ENCODE results near the gene SND1. TPM values are rescaled to one million over a fixed set of nuclear protein-coding genes. Genes with fewer than 3 reads are reported as not detected.

SND1 gene
- total RNA-seq, 1 experiment from 2014 or later, result 218 TPM

GRCh38 chr7:127874951-127875608 is 223.1 kb downstream of the SND1 start:
- no peak overlapping the region for H3K14ac ChIP-seq (ENCODE audit: insufficient read depth, low read length)
- Mint-ChIP-seq H3K4me3 (no peak overlapping the region), H3K36me3 (ENCODE audit: insufficient read depth in 1 of 3, low read depth in 3 of 3) (no peaks in the 10 kb centered on the region), H3K27me3 (ENCODE audit: low read depth) (no peaks in the 10 kb centered on the region), H3K4me1 (peaks cover 8% of the 10 kb centered on the region in 2 experiments; a peak in 3 of 4 replicates), H3K27ac (no peak overlapping the region), H3K9me3 (no peaks in the 10 kb centered on the region)
- no peak overlapping the region for H2BK5ac ChIP-seq (ENCODE audit: insufficient read length, low read length)
- no peak overlapping the region for H3T11ph ChIP-seq (ENCODE audit: low read length)
- no CpG with 5 or more reads among the region's 2 CpGs for WGBS (ENCODE audit: extremely low coverage, insufficient read length, low lambda C conversion rate)
- no peak overlapping the region for H4K8ac ChIP-seq (replicated peaks; ENCODE audit: insufficient read length, low read depth, low read length)
- peaks cover 3% of the 10 kb centered on the region for H3K79me1 ChIP-seq (ENCODE audit: insufficient read depth, low read depth, low read length, poor library complexity, severe bottlenecking)
- no peak for TF ChIP-seq CTCF (conservative IDR thresholded peaks at IDR 0.05)
- no peaks in the 10 kb centered on the region for H3K23me2 ChIP-seq (ENCODE audit: insufficient read length, low read depth, low read length, poor library complexity, severe bottlenecking)
- no peaks in the 10 kb centered on the region for H4K20me1 ChIP-seq (ENCODE audit: control insufficient read depth, insufficient read depth, insufficient read length)
- no peak overlapping the region for H2BK20ac ChIP-seq (ENCODE audit: low read depth, low read length, poor library complexity, severe bottlenecking)
- H4K91ac ChIP-seq (ENCODE audit: insufficient read length, low read depth, low read length), result no peak overlapping the region
- no peak overlapping the region for H3K27ac ChIP-seq (ENCODE audit: insufficient read length, low read depth, low read length)
- H2BK12ac ChIP-seq (ENCODE audit: insufficient read length, low read depth, low read length), result no peak overlapping the region
- H3K4ac ChIP-seq (ENCODE audit: low read depth, low read length), result no peak overlapping the region
- H3K56ac ChIP-seq (ENCODE audit: insufficient read length, low read depth, low read length), result no peak overlapping the region
- H3K18ac ChIP-seq (ENCODE audit: insufficient read length, low read depth, low read length), result no peak overlapping the region
- no peak overlapping the region for H2BK15ac ChIP-seq (ENCODE audit: low read depth, low read length)
- no peaks in the 10 kb centered on the region for H3K27me3 ChIP-seq (ENCODE audit: insufficient read depth, low read length)
- no peak overlapping the region for H2BK120ac ChIP-seq (ENCODE audit: low read depth, low read length, poor library complexity, severe bottlenecking)
- no peak overlapping the region for H3K9ac ChIP-seq (ENCODE audit: extremely low read depth, insufficient read length, low read length)
- no peaks in the 10 kb centered on the region for H3K9me3 ChIP-seq (ENCODE audit: control insufficient read depth, low read depth, low read length)
- no peaks in the 10 kb centered on the region for H3K4me1 ChIP-seq (ENCODE audit: insufficient read depth, low read length)
- H3K23ac ChIP-seq (ENCODE audit: insufficient read length, low read depth, low read length), result no peak overlapping the region
- H4K5ac ChIP-seq (ENCODE audit: insufficient read length, low read depth, low read length), result no peak overlapping the region
- DNase-seq, result no peak
- H2AK5ac ChIP-seq (ENCODE audit: insufficient read length, low read length), result no peak overlapping the region
- no peak overlapping the region for H2AFZ ChIP-seq (ENCODE audit: low read length)
- no peaks in the 10 kb centered on the region for H3K79me2 ChIP-seq (ENCODE audit: insufficient read depth, low read length)
- H3K4me2 ChIP-seq (ENCODE audit: insufficient read depth, insufficient read length, low read length), result no peak overlapping the region

All from H9 (cell line).